AG04450 (cell line): ENCODE measurements around the gene DDR2. TPM values are rescaled to one million over a fixed set of nuclear protein-coding genes. Genes with fewer than 3 reads are reported as not detected.

ENCODE experiments used
- CTCF ChIA-PET: fragments of 300-600, 350-600 bp; formaldehyde crosslinking; extraction: SDS; loops from one replicate; lab custom pipeline; 2022; ENCODE audit warnings: antibody characterized with exemption, inconsistent platforms; lab: Charles Lee
- POLR2A ChIA-PET: fragments of 350-600 bp; formaldehyde crosslinking; extraction: SDS; loops from one replicate; lab custom pipeline; 2021; ENCODE audit warnings: antibody characterized with exemption, inconsistent platforms; lab: Yijun Ruan, JAX
- DNase-seq: peaks from one replicate; pipeline ENCODE4 v3.0.0-alpha.2; 2011; ENCODE audit warnings: low read depth, low spot score
- H3K27ac ChIP-seq: one replicate; pipeline ENCODE4 v1.5.1; 2012; ENCODE audit warnings: low read depth, low read length, control low read depth
- H3K27me3 ChIP-seq: one replicate; pipeline ENCODE4 v1.6.0; 2012; ENCODE audit warnings: low read length; ENCODE audit not compliant: control insufficient read depth, insufficient read depth
- H3K4me3 ChIP-seq: 2 replicates; pipeline ENCODE4 v1.5.1; 2011; ENCODE audit warnings: mild to moderate bottlenecking, low read depth, low read length, control low read depth
- H3K9me3 ChIP-seq: 2 replicates; pipeline ENCODE4 v1.5.1; 2012; ENCODE audit warnings: low read length; ENCODE audit not compliant: control insufficient read depth, insufficient read depth
- polyA plus RNA-seq: library from polyadenylated mRNA; depleted of rRNA; stranded (reverse); fragments of >200 nt; gene quantifications from 2 replicates; pipeline ENCODE4 v1.2.3, GENCODE V29; 2011
- TF ChIP-seq, protein P1 (sequence below): IDR thresholded peaks from 2 replicates; pipeline ENCODE4 v1.5.1; 2011; ENCODE audit warnings: low read depth, low read length, control low read depth, inconsistent platforms

The DDR2 gene
- polyA plus RNA-seq, 1 experiment = 194 TPM

DNA sequence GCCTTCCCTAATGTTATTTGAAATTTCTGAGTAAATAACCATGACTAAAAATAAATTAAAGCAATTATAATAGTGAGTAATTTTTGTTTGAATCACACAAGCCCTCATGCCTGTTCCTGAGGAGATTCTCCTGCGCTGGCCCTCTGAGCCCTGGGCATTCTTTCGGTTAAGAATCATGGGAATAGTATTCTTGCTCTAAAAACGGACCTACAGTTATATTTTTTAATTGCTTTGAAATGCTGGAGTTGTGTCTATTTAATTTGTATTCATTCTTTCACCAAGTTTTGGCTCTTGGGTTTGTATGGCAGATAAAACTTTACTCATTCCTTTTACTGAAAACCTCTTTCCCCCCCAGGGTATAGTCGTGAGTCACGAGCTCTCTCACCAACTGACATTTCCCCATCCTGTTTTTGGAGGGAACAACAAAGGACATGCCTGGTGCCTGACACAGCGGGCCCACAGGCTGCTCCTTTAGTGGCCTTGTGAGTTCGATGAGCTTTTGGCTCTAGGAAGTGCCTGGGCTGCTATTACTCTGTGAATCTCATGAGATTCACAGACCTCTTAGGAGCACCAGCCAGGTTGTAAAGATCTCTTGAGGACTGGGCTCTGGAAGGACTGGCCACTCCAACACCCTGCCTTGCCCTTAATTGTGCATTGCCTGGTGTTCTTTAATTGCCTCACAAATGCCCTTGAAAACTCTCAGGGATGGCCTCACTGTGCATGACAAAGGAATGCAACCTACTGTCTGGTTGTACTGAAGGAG lies 58.6 kb downstream of the DDR2 start:
- ChIA-PET CTCF (interaction anchor here (0.6 to 1.4 kb wide), 2 partner anchors 20 to 77 kb away, joined by 3 to 4 read pairs; no protein-coding TSS in a partner anchor), POLR2A (interaction anchor here (0.8 to 1.9 kb wide), 4 partner anchors 20 to 78 kb away, joined by 3 to 4 read pairs (median 3); partner anchors contain the start of gene DDR2)
- Histone ChIP-seq H3K27me3 (no peaks in the 10 kb centered on the region), H3K27ac (peak overlapping the region; percentile 83), H3K4me3 (peak overlapping the region; percentile 15; the same call in 1 of the 2 replicates), H3K9me3 (no peaks in the 10 kb centered on the region)
- TF ChIP-seq, protein P1, sequence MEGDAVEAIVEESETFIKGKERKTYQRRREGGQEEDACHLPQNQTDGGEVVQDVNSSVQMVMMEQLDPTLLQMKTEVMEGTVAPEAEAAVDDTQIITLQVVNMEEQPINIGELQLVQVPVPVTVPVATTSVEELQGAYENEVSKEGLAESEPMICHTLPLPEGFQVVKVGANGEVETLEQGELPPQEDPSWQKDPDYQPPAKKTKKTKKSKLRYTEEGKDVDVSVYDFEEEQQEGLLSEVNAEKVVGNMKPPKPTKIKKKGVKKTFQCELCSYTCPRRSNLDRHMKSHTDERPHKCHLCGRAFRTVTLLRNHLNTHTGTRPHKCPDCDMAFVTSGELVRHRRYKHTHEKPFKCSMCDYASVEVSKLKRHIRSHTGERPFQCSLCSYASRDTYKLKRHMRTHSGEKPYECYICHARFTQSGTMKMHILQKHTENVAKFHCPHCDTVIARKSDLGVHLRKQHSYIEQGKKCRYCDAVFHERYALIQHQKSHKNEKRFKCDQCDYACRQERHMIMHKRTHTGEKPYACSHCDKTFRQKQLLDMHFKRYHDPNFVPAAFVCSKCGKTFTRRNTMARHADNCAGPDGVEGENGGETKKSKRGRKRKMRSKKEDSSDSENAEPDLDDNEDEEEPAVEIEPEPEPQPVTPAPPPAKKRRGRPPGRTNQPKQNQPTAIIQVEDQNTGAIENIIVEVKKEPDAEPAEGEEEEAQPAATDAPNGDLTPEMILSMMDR = no peak
- peak; percentile 47 for DNase-seq

DNA sequence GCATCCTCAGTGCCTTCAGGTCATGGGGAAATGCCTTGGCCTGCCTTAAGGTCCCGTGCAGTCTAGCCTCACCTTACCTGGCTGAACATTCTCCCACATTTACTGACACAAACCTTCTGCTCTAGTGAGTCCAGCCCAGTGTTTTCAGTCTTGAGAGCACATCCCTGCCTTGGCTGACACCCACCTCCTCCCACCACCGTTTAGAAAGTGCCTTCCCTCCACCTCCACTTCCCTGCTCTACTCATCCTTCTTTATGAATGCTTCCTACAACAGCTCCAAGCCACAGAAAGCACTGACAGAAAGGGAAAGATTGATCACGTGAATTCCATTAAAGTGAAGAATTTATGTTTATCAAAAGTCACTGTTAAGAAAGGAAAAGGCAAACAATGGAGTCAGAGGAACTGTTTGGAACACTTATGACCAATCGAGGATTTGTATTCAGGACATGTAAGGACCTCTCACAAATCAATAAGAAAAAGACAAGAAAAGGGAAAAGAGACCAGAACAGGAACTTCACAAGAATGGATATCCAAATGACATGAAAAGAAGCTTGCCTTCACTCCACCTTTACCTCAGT lies 59.8 kb downstream of the DDR2 start:
- CTCF ChIA-PET = interaction anchor here (0.5 kb wide), 2 partner anchors 78 to 378 kb away, joined by 3 to 4 read pairs; no protein-coding TSS in a partner anchor
- POLR2A ChIA-PET = interaction anchor here (1.9 kb wide), 1 partner anchor 61 kb away, joined by 4 read pairs; no protein-coding TSS in a partner anchor

DNA sequence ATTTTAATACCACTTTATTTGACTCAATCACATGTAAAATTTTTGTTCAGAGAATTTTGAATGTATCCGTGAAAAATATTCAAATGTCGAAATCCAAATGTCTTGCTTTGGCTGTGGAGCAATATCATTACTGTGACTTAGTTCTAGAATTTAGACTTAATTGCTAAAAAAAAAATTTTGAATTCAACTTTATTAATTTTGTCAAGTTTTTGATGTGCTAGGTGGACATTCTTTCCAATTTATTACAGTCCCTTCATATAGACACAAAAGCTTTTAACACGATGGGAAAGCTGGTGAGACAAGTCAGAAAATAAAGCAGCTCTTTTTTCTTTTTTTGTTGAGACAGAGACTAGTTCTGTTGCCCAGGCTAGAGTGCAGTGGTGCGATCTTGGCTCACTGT lies 62.6 kb downstream of the DDR2 start:
- Histone ChIP-seq H3K4me3 (no peak overlapping the region), H3K27me3 (no peaks in the 10 kb centered on the region), H3K27ac (no peak overlapping the region), H3K9me3 (no peaks in the 10 kb centered on the region)
- POLR2A ChIA-PET = interaction anchor here (1.0 kb wide), 1 partner anchor 63 kb away, joined by 3 read pairs; the partner anchor contains the start of gene DDR2
- DNase-seq = no peak
- CTCF ChIA-PET = interaction anchor here (1.4 kb wide), 1 partner anchor 153 kb away, joined by 3 read pairs; no protein-coding TSS in a partner anchor
- TF ChIP-seq, protein P1 = no peak

More for the DNA sequence above, 59.8 kb downstream of the DDR2 start:
- H3K9me3 ChIP-seq = no peaks in the 10 kb centered on the region
- TF ChIP-seq, protein P1 = no peak
- no peak overlapping the region for H3K27ac ChIP-seq
- DNase-seq = no peak
- no peaks in the 10 kb centered on the region for H3K27me3 ChIP-seq
- no peak overlapping the region for H3K4me3 ChIP-seq

DNA sequence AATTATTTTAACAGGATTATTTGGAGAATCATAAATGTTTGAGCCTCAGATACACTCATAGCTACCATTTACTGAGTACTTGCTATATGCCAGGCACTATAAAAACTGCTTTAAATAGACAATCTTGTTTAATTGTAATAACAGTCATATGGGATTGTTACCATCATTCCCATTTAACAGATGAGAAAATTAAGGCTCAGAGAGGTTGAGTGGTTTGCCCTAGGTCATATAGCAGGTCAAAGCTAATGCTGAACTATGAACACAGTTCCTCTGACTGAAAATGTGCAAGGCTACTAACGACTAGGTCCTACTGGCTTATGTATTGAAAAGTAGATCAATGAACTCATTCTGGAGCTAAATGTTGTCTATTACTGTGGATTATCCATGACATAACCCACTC lies 63.4 kb downstream of the DDR2 start:
- no peaks in the 10 kb centered on the region for H3K9me3 ChIP-seq
- no peak for DNase-seq
- POLR2A ChIA-PET = interaction anchor here (0.6 to 2.4 kb wide), 4 partner anchors 15 to 64 kb away, joined by 3 to 19 read pairs (median 4); partner anchors contain the start of gene DDR2
- TF ChIP-seq, protein P1 = no peak
- H3K4me3 ChIP-seq = no peak overlapping the region
- CTCF ChIA-PET = interaction anchor here (0.8 kb wide), 2 partner anchors 17 to 82 kb away, joined by 3 to 5 read pairs; no protein-coding TSS in a partner anchor
- no peaks in the 10 kb centered on the region for H3K27me3 ChIP-seq
- no peak overlapping the region for H3K27ac ChIP-seq
